OCI-LY7 (cell line): ENCODE results near the gene TTC13.

ENCODE experiments used
- EZH2phosphoT487 ChIP-seq: fragments of 200-600 bp; sonication (generic); IDR thresholded peaks from 2 replicates; pipeline ENCODE4 v1.6.1; 2018; ENCODE audit warnings: low read depth, borderline replicate concordance, mild to moderate bottlenecking, mixed run types, antibody characterized with exemption, low read length, moderate library complexity, mixed read lengths
- TF ChIP-seq, protein P1 (sequence below): fragments of 200-600 bp; sonication (generic); conservative IDR thresholded peaks from 2 replicates; pipeline ENCODE4 v1.5.1; 2014; ENCODE audit warnings: mild to moderate bottlenecking, antibody characterized with exemption, low read length, moderate library complexity, mixed read lengths

DNA sequence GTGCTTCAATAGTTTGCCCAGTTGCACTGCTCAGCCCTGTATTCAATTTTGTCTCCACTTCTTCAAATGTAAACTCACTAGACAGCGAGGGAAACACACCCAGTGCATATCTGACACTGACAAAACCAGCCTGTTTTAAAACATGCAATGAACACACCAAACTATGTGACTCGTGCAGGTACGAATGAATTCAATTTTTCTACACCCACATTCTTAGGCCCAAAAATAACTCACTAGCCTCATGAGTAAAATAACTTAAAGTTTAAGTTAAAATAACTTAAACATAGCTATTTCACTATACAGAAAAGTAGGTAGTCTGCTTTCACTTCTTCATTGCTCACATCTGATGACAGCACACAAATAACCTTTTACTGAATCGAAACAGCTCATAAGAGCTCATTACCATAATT lies 21.1 kb downstream of the TTC13 start:
- TF ChIP-seq, protein P1, sequence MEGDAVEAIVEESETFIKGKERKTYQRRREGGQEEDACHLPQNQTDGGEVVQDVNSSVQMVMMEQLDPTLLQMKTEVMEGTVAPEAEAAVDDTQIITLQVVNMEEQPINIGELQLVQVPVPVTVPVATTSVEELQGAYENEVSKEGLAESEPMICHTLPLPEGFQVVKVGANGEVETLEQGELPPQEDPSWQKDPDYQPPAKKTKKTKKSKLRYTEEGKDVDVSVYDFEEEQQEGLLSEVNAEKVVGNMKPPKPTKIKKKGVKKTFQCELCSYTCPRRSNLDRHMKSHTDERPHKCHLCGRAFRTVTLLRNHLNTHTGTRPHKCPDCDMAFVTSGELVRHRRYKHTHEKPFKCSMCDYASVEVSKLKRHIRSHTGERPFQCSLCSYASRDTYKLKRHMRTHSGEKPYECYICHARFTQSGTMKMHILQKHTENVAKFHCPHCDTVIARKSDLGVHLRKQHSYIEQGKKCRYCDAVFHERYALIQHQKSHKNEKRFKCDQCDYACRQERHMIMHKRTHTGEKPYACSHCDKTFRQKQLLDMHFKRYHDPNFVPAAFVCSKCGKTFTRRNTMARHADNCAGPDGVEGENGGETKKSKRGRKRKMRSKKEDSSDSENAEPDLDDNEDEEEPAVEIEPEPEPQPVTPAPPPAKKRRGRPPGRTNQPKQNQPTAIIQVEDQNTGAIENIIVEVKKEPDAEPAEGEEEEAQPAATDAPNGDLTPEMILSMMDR = no peak
- TF ChIP-seq EZH2phosphoT487 = no peak
